Measurements from ENCODE around the gene GBE1.

DNA sequence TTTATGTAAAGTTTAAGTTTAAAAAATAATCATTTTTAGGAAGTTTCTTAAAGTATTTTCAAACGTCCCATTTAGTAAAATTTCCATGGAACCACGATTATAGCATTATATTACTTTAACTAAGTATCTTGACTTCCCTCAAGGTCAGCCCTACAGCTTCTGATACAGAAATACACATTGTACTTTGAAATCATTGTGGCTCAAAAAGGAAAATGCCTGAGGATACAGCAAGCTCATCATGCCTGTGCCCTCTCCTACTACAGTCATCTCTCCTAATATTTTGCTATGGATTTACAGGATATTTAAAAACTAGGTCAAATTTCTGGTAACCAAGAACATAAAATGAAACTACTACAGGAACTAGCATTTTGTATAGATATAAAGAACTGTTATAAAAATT lies 51.8 kb downstream of the GBE1 start:
- TF ChIP-seq, protein P1, sequence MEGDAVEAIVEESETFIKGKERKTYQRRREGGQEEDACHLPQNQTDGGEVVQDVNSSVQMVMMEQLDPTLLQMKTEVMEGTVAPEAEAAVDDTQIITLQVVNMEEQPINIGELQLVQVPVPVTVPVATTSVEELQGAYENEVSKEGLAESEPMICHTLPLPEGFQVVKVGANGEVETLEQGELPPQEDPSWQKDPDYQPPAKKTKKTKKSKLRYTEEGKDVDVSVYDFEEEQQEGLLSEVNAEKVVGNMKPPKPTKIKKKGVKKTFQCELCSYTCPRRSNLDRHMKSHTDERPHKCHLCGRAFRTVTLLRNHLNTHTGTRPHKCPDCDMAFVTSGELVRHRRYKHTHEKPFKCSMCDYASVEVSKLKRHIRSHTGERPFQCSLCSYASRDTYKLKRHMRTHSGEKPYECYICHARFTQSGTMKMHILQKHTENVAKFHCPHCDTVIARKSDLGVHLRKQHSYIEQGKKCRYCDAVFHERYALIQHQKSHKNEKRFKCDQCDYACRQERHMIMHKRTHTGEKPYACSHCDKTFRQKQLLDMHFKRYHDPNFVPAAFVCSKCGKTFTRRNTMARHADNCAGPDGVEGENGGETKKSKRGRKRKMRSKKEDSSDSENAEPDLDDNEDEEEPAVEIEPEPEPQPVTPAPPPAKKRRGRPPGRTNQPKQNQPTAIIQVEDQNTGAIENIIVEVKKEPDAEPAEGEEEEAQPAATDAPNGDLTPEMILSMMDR (conservative IDR thresholded peaks at IDR 0.05 in 1 of 2, IDR thresholded peaks at IDR 0.05 in 1 of 2; ENCODE audit: low read depth in 1 of 2, low read length in 2 of 2), result no peak
- TF ChIP-seq EZH2 (IDR thresholded peaks at IDR 0.05; ENCODE audit: low read length, missing control alignments), result no peak
